Renal pelvis (tissue), 4 donors: ENCODE data around the gene CPZ. TPM values are rescaled to one million over a fixed set of nuclear protein-coding genes. Genes with fewer than 3 reads are reported as not detected.

Experiments used
- DNase-seq: peaks from one replicate; pipeline ENCODE4 v3.0.0-alpha.2; 2013
- polyA plus RNA-seq, 3 donors: library from polyadenylated mRNA; unstranded; fragments of 120-200 nt; gene quantifications; one replicate each; pipeline ENCODE4 v1.2.1, GENCODE V29; 2013; ENCODE audit not compliant: insufficient read length in 3 of 3

CPZ gene
- polyA plus RNA-seq, 3 donors: 20.5 to 25.2 (median 21.5) TPM

DNA sequence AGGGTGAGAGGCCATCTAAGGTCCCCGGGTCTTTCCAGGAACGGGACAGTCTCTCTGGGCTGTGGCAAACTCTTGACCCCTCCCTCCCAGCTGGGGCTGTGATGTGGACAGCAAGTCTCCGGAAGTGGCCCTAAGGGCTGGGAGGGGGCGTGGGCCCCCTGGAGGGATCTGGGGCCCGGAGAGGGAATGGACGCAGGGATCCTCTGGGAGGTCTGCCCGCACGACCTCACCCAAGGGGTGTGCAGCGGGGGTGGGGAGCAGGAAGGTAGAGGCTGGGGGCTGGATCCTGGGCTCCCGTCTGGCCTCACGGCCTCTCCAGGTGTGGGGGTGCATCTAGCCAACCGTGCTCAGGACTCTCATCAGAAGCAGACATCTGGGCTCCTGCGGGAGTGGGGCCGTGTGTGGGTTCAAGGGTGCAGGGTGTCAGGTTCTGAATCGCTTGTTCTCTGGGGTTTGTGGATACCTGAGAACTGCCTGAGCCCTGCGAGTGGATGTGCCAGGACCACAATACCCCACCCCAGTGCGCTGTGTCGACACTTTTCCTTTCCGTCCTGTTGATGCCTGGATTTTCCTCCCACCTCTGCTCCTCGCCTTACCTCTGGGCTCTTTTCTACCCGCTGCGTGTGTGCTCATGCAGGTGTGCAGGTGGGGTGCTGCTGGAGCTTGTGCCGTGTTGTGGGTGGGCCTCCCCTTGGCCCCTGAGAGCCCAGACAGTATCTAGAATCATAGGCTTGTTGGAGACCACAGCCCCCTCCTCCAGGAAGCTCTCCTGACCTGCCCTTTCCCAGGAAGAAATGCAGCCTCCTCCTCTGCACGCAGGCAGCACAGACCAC is 915 bp downstream of the CPZ start:
- no peak for DNase-seq

DNA sequence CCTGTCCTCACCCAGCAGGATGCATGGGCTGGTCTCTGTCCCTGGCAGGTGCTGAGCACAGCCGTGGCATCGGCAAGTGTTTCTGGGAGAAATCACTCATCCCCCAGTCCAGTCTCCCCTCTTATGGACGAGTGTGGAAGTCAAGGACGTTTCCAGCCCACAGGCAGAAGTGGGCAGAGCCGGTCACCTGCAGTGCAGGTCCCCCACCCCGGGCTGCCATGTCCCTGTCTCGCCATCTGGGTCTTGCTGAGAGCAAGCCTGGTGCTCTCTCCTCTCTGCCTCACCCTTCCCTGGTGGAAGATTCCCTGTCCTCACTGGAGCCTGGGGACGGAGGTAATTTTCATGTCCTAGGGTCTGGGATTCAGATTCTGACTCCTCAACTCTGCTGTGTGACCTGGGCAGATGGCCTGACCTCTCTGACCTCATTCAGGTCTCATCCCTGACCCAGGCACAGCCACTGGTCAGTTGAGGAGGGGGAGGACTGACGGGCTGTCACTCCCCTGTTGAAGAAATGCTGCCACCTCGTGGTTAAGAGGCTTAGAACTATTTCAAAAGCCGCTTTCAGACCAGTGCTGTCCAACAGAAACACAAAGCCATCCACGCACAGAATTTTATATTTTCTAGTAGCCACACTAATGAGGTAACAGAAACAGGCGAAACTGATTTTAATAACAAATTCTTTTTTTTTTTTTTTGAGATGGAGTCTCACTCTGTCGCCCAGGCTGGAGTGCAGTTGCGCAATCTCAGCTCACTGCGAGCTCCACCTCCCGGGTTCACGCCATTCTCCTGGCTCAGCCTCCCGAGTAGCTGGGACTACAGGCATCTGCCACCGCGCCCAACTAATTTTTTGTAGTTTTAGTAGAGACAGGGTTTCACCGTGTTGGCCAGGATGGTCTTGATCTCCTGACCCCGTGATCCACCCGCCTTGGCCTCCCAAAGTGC is 1.8 kb downstream of the CPZ start:
- peak; percentile 77 for DNase-seq

DNA sequence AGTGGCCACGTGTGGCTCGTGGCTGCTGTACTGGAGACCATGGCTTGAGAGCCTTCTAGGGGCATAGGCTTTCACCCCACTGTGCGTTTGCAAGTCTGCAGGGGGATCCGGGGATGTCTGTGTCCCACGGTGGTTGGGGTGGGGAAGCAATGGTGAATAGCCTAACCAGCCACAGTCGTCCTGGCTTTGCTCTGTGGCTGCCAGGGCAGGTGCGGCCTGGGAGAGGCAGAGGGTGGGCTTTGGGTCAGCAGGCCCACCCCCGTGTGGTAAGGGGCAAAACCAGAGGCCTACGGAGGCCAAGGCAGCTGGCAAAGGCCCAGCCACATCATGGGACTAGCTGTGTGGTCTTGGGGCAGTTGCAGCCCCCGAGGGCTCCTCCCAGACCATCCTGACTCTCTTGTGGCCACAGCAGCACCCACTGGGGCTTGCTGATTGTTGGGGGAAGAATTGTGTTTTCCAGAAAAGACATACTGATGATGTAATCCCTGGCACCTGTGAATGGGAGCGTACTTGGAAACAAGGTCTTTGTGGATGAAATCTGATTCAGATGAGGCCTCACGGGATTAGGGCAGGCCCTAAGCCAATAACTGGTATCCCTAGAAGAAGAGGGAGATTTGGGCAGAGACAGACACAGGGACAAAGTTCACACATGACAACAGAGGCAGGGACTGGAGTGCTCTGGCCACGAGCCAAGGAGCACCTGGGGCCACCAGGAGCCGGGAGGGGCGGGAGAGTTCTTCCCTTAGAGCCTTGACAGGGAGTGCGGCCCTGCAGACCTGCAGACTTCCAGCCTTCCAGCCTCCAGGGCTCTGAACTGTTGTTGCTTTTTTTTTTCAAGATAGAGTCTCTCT is 2.9 kb downstream of the CPZ start:
- DNase-seq: no peak

DNA sequence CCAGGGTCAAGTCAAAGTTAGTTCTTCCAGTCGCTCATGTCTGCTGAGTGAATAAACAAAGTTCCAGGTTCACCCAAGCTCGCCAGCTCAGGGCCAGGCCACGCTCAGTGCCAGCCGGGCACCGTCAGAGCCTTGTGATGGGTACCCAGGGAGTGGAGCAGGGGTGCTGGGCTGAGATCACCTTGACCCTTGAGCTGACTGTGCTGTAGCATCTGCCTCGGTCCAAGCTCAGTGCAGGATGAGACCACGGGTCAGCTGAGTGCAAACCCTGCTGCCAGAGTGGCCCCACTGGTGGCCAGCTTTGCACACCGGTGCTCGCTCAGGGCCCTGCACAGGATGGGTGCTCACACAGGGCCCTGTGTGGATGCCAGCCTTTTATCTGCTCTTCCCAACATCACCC is 4.3 kb downstream of the CPZ start:
- DNase-seq: no peak

DNA sequence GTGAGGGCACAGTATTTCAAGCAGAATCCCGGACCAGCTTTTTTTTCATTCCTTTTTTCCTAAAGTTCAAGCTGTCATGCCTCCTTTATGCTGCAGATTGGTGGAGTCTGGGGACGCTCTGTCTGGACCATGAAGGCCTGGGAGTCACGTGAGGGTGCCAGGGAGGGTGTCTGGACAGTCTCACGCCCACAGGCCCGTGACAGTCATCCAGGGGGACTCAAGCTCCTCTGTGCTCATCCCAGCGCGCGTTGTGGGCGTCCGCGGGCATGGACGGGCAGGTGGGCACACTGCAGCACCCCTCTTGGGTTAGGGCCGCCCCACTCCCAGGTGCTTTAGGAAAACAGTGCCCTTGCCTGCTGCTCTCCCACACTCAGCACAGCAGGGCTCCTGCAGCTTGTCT is 4.8 kb downstream of the CPZ start:
- DNase-seq: no peak

DNA sequence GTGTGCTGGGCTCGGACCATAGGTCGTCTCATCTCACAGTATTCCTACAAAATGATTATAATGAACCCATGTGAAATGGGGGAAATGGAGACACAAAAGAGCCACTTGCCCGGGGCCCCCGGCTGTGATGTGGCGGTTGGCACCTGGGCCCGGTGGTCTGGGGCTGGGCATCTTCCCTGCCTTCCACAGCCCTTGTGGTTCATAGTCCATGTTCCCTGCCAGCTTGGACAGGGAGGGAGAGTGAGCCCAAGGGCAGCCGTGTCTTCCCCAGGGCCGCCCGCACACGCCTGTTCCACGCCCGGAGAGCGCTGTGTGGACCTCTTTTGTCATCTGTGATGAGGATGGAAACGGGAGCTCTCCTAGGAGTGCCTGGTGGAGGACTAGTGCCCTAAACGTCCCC is 5.2 kb downstream of the CPZ start:
- no peak for DNase-seq

DNA sequence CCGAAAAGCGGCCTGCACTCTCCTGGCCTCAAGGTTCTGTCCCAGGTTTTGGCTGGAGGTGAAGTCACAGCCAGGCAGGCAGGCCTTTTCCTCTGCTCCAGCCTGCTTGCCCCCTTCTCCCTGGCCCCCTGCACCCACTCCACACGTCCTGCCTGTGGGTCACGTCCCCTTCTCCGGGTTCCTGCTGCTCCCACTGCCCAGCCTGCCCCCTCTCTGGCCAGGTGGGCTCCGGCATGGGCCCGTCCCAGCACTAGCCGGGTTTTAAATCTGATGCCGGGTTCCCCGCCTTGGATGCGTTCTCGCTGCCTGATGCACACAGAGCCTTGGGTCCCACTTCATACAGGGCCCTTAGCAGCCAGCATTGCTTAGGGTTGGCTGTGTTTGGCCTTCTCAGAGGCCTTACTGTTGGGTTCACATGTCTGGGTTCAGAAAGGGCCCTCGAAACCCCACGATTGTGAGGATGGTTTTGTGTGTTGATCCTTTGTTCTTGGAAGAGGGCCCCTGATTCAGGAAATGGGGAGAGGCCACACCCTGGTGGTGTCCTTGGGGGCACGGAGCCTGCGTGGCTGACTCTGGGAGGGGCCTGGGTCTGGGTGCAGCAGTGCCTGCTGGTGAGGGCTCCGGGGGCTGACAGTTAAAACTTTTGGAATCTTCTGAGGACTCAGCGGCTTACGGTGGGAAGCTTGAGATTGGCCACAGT is 6.0 kb downstream of the CPZ start:
- DNase-seq: no peak

DNA sequence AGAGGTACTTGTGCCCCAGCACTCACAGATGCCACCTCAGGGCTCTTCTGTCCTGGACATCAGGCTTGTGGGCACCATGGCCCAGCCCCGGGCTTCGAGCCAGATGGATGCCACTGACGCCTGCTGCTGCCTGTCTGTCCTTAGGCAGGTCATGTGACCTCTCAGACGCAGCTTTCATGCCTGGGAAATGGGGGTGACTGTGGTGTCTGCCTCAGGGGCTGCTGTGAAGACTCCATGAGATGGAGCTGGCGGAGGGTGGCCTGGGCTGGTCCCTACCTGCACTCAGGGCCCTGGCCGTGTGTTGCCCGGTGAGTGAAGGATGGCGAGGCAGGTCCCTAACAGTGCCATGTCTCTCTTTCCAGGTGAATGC is 6.5 kb downstream of the CPZ start:
- no peak for DNase-seq

DNA sequence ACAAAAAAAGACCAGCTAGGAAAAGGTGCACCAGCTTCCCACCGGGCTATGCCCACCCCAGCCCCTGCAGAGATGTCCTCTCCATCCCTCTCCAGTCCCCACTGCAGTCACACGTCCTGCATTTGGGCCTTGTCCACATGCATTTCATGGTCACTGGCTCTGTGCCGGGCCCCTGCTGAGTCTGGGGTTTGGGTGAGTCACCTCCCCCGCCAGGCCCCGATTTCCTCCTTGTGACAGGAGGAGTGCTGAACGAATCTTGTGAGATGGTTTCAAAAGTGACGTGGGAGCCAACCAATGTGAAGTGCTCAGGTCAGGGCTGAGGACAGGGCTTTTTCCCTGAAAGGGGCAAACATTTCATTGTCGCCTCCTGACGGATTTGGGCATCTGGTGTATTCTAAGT is 7.1 kb downstream of the CPZ start:
- DNase-seq: no peak

DNA sequence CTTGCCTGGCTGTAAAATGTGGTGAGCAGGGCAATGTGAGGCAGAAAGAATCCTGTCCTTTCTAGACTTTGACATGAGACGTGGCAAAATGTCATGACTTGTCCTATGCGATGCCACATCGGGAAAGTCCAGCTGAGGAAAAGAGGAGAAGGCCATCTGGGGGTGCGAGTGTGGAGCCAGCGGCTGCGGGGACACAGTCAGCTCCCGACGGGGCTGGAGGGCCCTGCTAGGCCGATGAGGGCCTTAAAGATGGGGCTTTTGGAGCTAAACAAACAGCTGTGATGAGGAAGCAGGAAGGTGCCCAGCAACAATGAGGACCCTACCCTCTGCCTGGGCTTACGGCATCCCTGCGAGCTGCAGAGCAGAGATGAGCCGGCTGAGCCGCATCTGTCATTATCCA is 7.7 kb downstream of the CPZ start:
- no peak for DNase-seq

DNA sequence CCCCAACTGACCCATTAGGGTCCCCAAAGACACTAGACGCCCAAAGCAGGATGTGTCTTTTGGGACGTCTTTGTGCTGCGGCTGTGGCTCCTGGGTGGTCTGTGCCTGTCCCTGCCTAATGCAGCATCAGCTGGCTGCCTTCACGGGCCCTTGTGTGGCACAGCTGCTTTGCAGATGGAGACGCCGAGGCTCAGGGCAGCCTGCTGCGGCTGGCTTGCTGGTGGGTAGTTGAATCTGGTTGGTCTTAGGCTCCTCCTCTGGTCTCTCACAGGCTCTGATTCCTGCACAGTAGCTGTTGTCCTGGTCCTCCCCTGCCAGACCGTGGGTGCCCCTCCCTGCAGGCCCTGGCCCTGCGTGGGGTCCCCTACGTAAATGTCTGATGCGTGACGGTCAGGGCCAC is 8.1 kb downstream of the CPZ start:
- DNase-seq: no peak

DNA sequence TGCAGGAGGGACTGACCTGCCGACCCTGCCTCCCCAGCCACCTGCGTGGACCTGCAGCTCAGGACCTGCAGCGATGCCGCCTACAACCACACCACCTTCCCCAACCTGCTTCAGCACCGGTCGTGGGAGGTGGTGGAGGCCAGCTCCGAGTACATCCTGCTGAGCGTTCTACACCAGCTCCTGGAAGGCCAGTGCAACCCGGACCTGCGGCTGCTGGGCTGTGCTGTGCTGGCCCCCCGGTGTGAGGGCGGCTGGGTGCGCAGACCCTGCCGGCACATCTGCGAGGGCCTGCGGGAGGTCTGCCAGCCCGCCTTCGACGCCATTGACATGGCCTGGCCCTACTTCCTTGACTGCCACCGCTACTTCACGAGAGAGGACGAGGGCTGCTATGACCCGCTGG is 8.5 kb downstream of the CPZ start:
- DNase-seq: no peak

DNA sequence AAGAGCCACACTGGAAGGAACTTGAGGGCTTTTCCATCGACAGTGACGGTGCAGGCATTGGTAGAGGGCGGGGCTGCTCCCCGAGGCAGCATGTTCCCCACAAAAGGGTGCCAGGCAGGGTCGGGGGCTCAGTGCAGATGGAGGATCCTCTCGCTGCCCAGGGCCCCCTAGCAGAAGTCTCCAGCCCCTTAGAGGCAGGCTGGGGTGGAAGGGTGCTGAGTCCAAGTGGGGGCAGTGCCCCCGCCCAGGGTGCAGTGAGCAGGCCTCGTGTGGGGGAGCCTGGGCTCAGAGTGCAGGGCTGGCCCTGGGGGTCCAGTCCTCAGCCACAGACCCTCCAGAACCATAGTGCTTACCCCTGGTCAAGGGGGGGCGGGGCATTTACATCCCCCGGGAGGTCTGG is 9.0 kb downstream of the CPZ start:
- no peak for DNase-seq

DNA sequence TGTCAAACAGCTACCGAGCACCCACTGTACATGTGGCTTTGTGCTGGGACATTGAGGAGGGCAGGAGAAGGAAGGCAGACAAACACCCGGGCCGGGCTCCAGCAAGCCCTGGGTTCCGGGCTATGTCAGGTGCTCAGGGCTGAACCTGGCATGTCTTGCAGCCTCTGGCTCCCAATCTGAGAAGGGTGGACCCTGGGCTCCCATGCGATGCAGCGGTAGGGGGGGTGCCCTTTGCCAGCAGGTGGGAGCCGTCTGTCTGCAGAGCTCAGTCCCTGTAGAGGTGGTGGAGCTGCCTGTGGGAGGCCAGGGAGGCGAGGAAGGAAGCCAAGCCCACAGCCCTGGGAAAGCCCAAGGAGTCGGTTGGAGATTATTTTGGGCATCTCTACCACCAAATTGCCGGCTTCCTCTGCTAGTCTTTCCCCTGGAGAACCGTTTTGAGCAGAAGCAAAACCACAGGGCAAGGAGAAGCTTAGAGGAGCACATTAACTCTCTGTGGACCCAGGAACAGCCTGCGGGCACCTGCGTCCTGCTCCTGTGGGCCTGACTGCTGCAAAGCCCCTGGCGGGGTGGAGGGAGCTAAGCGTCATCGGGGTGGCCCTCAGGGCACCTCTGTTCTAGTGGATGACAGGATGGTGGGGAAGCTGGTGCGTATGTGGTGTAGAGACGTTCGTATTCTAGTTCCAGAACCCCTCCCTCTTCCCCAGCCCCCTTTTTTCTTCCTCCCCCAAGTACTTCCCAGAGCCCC is 10.3 kb downstream of the CPZ start:
- no peak for DNase-seq

DNA sequence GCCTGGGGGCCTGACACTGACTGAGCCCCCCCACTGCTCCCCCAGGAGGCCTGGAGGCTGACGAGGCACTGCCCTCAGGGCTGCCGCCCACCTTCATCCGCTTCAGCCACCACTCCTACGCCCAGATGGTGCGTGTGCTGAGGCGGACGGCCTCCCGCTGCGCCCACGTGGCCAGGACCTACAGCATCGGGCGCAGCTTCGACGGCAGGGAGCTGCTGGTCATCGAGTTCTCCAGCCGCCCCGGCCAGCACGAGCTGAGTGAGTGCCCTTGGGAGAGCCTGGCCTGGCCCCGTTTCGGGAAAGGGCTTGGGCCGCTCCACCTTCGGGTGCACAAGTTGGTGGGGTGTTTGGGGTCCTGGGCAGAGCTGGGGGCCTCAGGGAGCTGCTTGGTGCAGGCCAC is 11.4 kb downstream of the CPZ start:
- DNase-seq: no peak

DNA sequence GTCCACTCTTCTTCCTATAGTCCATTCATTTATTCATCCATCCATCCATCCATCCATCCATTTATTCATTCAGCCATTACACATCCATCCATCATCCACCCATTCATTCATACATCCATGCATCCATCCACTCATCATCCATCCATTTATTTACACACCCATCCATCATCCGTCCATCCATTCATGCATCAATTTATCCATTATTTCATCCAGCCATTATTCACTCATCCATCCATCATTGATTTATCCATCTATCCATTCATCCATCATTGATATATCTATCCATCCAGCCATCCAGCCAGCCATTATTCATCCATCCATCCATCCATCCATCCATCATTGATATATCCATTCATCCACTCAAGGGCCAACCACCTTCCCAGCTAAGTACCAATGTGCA is 12.7 kb downstream of the CPZ start:
- DNase-seq: no peak

DNA sequence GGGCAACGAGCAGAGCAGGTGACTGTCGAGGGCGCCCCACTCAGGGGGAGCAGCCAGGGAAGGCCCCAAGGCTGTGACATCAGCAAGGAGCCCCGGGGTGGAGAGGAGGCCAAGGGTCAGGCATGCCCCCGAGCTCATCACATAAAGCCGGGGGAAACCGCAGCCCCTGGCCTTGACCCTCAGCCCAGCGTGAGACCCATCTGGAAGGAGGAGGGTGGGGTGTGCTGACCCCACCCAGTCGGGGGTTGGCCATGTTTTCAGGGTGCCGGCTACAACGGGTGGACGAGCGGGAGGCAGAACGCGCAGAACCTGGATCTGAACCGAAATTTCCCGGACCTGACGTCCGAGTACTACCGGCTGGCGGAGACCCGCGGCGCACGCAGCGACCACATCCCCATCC is 13.9 kb downstream of the CPZ start:
- no peak for DNase-seq

DNA sequence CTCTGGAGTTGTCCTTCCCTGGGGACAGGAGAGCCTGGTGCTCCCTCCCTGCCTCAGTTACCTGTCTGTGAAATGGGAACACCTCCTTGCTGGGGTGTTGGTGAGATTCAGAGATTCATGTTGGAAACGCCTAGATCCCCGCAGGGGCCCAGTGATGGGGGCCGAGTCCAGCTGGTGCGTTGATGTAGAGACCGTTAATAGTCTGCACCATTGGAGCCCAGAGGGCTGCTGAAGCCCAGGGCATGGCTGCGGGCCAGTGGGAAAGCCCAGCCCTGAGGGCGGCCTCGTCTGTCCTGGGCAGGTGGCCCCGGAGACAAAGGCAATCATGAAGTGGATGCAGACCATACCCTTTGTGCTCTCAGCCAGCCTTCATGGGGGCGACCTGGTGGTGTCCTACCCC is 14.4 kb downstream of the CPZ start:
- DNase-seq: no peak

DNA sequence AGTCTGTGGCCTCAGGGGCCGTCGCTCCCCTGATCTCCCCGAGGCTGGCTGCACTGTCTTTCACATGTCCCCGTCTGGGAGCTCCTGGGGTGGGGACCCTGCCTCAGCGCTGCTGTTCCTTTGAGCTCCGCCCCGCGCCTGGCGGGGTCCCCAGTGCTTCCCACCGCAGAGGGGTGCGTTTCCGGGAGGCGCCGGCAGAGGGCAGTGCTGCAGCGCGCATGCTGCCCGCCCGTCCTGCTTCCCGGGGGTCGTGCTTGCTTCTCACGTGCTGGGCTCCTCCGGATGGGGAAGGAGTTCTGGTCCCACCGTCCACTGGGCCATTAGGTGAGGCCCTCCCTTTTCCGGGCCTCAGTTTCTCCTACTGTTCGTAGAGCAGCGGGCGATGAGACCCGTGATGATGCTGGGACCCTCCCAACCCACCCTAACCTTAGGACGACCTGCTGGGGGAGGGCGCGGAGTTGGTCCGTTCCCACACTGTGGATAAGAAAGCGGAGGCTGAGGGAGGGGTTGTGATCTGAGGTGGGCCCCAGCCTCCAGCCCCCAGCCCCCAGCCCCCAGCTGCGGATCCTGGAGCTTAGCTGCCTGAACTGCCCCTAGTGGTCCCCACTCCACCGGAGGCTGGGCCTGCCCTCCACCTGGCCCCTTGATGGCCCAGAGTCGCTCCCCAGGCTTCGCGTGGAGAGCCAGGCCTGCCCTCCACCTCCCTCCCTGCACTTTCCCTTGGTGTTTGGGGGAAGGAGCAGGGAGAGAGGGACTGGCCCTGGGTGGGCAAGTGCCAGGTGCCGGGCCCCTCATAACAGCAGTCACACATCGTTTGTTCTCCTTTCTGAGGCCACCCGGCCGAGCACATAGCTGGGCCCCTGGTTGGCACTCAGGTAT is 15.3 kb downstream of the CPZ start:
- DNase-seq: peak; percentile 21
